SW480 (cell line): ENCODE measurements around the gene SPACA5.
"Not testable (repeated sequence)": the region's sequence is repeated elsewhere in the genome, so short reads cannot be mapped to it uniquely, and the experiment has no call there.

Source experiments
- DNase-seq: peaks from one replicate; pipeline ENCODE4 v3.0.0-alpha.2; 2016; ENCODE audit warnings: low spot score

SPACA5 gene

DNA sequence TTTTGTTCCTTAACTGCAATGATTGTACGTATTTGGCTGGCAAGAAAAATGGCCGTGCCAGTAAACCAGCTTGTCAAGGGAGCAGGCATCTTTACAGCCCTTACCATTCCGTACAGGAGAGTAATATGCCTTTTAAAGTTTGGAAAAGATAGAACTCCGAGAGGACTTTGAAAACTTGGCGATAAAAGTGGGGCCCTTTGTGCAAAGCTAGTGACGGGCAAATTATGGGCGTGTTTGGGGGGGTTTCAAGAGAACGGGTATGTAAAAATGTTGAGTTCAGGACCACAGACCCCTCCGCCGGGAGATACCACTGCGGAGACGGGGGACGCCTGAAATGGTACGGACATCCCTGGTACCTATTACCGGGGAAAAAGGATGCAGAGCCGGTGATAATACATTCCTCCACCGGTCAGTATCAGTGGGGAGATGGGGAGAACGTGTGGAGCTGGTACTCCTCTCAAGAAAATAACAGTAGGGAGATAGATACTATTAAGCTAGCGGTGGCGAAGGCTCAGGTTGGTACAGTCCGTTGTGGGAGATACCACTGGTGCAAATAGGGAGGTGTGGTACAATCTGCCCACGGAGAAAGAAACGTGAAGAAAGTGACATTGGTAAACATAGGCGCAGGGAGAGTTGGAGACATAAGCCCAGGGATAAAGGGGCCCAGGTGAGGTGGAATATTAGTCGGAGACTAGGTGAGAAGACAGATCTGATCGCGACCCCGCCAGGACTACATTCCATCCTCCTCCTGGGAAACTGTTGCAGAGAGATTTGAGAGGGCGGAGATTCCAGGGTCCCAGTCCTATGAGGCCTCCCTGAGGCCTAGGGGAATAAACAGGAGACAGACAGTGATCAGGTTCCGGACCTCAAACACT, 14.5 kb downstream of the SPACA5 start:
- DNase-seq = peak; percentile 78

DNA sequence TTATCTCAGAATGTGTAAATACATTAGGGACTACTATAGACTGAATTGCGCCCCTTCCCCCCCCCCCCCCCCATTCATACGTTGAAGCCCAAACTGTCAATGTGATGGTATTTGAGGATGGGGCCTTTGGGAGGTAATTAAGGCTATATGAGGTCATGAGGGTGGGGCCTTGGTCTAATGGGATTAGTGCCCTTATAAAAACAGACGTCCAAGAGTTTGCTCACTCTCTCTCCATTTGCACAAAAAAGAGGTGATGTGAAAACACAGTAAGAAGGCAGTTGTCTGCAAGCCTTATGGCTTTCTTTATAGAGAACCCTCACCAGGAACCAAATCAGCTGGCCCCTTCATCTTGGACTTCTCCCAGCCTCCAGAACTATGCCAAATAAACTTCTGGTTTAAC, 15.3 kb downstream of the SPACA5 start:
- no peak for DNase-seq

DNA sequence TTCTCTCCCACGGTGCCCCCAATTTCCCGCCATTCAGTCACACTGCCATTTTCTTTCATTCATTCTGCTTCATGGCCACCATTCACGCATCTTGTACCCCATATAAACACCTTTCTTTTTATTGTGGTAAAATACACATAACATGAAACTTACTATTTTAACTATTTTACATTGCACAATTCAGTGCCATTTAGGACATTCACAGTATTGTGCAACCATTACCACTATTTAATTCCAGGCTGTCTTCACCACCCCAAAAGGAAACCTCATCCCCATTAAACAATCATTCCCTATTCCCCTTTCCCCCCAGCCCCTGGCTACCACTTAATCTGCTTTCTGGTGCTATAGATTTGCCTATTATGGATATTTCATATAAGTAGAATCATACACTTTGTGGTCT, 15.9 kb downstream of the SPACA5 start:
- no peak for DNase-seq

DNA sequence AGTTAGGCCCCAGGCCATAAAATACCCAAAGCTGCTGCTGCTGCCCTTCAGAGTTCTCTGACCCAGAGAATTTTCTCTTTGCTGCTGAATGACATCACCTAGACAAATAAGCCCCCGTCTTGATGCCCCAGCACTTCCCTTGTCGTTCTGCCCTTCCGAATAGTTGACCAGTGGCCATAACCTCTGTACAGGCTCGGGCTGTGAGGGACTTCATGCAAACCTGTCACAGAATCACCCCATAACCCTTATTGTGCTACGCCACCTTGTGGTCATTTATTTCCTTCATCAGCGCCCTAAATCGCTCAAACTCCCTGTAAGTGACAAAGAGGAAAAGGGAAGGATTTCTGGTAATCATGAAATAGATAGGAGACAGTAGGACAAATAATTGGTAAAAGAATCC, 18.8 kb downstream of the SPACA5 start:
- peak; percentile 70 for DNase-seq

DNA sequence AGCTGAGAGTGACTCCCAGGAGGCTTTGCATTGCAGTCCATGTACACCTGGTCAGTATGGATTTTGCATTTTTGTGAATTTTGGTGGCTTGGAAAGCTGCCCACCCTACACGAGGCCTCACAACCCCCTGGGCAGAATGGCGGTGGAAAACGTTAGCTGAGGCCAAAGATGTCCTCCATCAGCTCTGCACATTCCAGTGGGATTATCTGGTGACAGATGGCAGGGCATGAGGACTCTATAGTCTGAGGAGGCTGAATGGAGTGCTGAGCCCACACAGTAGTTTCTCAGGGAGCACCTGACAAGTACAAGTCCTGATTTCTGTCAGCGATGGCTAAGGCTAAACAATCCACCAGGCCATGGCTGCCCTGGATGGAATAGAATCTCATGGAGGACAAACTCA, 20.8 kb downstream of the SPACA5 start:
- DNase-seq = not testable (repeated sequence)

DNA sequence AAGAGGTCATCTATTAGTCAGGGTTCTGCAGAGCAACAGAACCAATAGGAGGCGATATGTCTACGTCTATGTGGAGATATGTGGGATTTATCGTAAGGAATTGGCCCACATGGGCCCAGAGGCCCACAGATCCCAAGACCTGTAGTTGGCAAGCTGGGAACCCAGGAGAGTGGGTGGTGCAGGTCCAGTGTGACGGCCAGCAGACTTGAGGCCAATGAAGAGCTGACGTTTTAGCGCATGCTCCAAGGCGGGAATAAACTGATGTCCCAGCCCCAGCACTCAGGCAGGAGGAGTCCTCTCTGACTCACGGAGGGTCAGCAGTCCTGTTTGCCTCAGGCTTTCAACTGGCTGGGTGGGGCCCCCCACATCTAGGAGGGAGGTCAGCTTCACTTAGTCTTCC, 21.3 kb downstream of the SPACA5 start:
- DNase-seq = no peak

DNA sequence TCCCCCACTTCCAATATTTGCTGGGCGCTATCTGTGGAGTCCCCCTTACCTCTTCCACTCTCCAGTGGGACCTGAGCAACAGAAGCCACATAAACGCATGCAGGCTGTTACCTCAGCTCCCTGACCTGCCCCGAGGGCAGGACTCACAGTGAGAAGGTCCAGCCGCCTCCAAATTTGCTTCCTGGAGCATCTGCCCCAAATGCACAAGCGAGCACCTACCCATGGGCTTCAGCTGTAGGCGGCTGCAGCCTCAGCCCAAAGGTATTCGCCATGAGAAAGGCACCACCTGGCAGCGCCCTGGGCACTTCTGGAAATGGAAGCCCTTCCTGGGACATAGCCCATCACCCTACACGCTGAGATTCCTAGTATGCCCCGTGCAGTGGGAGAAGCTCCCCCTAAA, 23.4 kb downstream of the SPACA5 start:
- DNase-seq = no peak

DNA sequence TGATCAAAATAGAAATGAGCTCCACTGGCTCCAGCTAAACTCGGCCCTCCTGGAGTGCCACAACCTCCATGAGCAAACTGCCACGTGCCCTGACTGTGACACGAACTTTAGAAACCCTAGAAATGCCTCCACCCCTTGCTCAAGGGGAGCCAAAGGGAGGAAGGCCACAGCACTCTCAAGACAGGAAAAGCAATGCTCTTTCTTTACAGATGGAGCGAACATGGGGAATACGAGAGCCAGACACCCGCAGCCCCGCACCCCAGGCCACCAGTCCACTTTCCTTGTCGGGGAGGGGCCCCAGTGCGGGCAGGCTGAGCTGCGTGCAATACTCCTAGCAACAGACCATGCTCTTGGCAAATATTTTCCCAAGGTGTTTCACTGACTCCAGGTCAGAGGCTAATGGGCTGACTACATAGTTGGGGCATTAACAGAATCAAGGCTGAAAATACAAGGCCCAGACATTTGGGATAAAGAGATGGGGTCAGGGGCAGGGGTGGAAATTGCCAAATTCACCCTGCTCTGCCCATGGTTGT, 23.9 kb downstream of the SPACA5 start:
- not testable (repeated sequence) for DNase-seq

DNA sequence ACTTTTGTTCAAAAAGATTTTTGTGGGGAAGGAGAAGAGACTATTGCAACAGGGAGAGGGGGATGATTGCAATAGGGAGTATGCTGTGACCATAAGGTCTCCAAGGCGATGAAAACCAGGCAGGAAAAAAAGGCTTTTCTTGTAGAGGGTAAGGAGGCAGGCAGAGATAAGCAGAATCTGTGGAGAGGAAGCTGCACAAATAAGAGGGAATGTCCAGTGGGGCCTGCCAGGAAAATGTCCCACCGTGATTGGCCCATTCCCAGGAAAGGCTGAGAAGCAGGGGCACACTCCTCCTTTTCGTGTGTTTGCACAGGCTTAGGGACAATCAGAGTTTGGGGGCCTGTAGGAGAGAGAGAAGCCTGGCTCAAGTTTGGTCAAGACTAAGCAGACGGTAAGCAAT, 29.1 kb downstream of the SPACA5 start:
- no peak for DNase-seq

DNA sequence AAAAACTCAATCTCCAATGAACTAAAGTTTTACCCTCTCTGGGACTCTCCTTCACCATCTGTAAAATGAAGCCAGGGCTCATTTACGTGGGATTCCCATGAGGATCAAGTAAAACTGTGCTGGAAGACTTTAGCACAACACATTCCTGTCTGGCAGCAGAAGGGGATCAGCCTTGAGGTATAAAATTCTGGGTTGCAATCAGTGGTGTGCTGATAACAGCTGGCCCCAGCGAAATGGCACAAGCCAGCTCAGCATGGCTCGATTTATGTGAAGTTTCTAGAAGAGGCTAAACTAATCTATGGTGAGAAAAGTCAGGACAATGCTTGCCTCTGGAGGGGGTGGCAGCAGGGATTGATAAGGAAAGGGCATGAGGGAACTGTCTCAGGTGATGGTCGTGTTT, 36.3 kb downstream of the SPACA5 start:
- DNase-seq = no peak

DNA sequence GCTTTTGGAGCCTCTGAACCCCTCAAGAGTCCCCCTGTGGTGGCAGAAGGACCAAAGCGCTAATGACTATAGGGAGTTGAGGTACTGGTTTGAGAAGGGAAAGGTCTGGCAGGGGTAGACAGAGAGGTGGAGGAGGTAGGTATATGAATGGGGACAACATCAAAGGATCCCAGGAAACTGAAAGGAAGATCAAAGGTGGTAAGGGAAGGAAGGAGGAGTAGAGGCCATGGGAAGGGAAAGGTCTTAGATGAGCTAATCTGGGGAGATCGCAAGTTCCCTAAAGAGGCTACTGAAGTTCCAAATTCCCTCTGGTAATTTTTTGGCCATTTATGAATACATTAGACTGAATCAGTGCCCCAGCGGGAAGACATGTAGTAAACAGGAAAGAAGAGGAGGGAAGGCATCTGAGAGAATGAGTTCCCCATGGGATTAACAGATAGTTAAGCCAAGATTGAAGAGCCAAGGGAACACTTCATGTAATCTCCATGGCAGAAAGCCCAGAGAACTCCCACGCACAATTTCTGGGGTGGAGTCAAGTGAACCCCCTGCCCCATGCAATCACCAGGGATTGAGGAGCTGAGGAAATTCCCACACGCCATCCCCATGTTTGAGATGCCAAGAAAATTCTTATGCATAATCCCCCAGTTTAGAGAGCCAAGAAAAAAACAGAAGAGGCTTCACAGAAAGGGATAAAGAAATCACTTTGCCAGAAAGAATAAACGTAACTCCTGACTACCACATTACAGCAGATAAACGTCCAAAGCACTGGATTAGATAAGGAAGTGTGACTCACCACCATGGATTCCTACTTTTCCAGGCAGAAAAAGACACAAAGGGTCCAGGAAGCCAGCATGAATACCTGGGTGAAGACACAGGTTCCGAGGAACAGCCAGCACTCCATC, 38.9 kb downstream of the SPACA5 start:
- DNase-seq = no peak

DNA sequence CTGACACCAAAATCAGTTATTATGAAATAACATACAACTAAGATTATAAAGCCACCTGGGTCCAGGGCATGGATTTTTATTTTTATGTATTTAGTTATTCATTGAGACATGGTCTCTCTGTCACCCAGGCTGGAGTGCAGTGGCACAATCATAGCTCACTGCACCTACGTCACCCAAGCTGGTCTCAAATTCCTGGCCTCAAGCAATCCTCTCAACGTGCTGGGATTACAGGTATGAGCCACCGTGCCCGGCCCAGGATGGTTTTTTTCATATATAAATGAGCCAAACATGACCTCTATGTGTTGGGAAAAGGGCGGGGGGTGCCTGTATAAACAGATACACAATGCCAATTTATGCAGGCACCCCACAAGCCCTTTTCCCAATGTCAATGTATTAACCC, 40.1 kb downstream of the SPACA5 start:
- DNase-seq = no peak

DNA sequence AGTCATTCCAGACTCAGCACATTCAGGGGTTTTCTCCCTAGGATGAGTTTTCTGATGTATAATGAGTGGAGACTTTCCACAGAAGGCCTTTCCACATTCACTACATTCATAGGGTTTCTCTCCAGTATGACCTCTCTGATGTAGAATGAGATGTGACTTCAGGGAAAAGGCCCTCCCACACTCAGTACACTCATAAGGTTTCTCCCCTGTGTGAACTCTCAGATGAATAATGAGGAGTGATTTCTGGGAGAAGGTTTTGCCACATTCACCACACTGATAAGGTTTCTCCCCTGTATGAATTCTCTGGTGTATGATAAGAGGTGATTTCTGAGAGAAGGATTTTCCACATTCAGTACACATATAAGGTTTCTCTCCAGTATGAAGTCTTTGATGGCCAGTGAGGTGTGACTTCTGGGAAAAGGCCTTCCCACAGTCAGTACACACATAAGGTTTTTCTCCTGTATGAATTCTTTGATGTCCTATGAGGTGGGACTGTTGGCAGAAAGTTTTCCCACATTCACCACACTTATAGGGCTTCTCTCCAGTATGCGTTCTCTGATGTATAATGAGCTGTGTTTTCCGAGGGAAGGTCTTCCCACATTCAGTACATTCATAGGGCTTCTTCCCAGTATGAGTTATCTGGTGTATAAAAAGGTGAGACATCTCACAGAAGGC, 52.0 kb downstream of the SPACA5 start:
- no peak for DNase-seq

DNA sequence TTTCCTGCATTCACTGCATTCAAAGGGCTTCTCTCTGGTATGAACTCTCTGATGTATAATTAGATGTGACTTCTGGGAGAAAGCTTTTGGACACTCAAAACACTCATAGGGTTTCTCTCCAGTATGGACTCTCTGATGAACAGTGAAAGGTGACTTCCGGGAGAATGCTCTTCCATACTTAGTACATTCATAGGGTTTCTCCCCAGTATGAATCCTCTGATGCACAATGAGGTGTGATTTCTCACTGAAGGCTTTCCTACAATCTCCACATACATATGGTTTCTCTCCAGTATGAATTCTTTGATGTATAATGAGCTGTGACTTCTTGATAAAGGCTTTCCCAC, 52.5 kb downstream of the SPACA5 start:
- DNase-seq = no peak
